HG03575 (cell line): Measurements from ENCODE around the gene UTP3.
A peak's percentile ranks its signal among the peaks of the same experiment; 100 is the strongest.
"Not testable (repeated sequence)": the region's sequence is repeated elsewhere in the genome, so short reads cannot be mapped to it uniquely, and the experiment has no call there.

Experiments
- ATAC-seq: cut with Tn5 transposase; IDR thresholded peaks from one replicate; pipeline ENCODE4 v1.9.1; 2021; ENCODE audit not compliant: unreplicated experiment, insufficient number of reproducible peaks, low FRiP score; ENCODE audit errors: extremely low read depth

The UTP3 gene

GRCh38 chr4:70687821-70688794 lies at the start of gene UTP3:
Gene UTP3, plus strand, starts transcription at chr4:70688532. Its CDS starts 146 bp downstream, at chr4:70688678.
- peak; percentile 86 for ATAC-seq

- peak; percentile 83 for ATAC-seq
Observed at GRCh38 chr4:70640192-70640591, 48.1 kb upstream of the UTP3 start.

GRCh38 chr4:70650741-70651140 lies 37.6 kb upstream of the UTP3 start:
- not testable (repeated sequence) for ATAC-seq

- ATAC-seq = no peak
Observed at GRCh38 chr4:70651864-70652506, 36.3 kb upstream of the UTP3 start.

GRCh38 chr4:70654605-70655011 lies 33.7 kb upstream of the UTP3 start:
- no peak for ATAC-seq

- no peak for ATAC-seq
Observed at GRCh38 chr4:70657326-70657725, 31.0 kb upstream of the UTP3 start.

GRCh38 chr4:70658418-70658817 lies 29.9 kb upstream of the UTP3 start:
- ATAC-seq = no peak

- no peak for ATAC-seq
Observed at GRCh38 chr4:70660106-70660505, 28.2 kb upstream of the UTP3 start.

- ATAC-seq = peak; percentile 74
Observed at GRCh38 chr4:70661309-70661922, 26.9 kb upstream of the UTP3 start.

GRCh38 chr4:70666369-70666768 lies 22.0 kb upstream of the UTP3 start, which contains the start of gene JCHAIN:
Gene JCHAIN, minus strand, starts transcription at chr4:70666508. Its CDS starts 18 bp downstream, at chr4:70666490.
- no peak for ATAC-seq

- ATAC-seq = no peak
Observed at GRCh38 chr4:70667740-70668535, 20.4 kb upstream of the UTP3 start.

GRCh38 chr4:70670332-70671014 lies 17.9 kb upstream of the UTP3 start:
- ATAC-seq = no peak

- ATAC-seq = no peak
Observed at GRCh38 chr4:70671091-70671490, 17.2 kb upstream of the UTP3 start.

GRCh38 chr4:70674191-70674590 lies 14.1 kb upstream of the UTP3 start:
- ATAC-seq = no peak

GRCh38 chr4:70674731-70675130 lies 13.6 kb upstream of the UTP3 start:
- no peak for ATAC-seq

GRCh38 chr4:70676554-70677090 lies 11.7 kb upstream of the UTP3 start:
- ATAC-seq = no peak

- peak; percentile 78 for ATAC-seq
Observed at GRCh38 chr4:70678383-70678999, 9.8 kb upstream of the UTP3 start.

- no peak for ATAC-seq
Observed at GRCh38 chr4:70680934-70681333, 7.4 kb upstream of the UTP3 start.
